Breast epithelium (tissue), 4 donors: ENCODE measurements around the gene CCBE1. TPM values are rescaled to one million over a fixed set of nuclear protein-coding genes. Genes with fewer than 3 reads are reported as not detected.

Experiments used
- DNase-seq, 2 donors: peaks; one replicate each; pipeline ENCODE4 v3.0.0-alpha.2; 2019; ENCODE audit warnings: low spot score in 2 of 2
- H3K27ac ChIP-seq, 2 donors: fragments of 200-600 bp; sonication (generic) in 1 of 2; one replicate each; pipeline ENCODE4 v1.5.1; 2016 to 2019; ENCODE audit warnings: mild to moderate bottlenecking in 1 of 2
- H3K27me3 ChIP-seq, 2 donors: fragments of 200-600 bp; sonication (generic) in 1 of 2; one replicate each; pipeline versions ENCODE4 v1.5.1 to v1.6.0; 2017 to 2019; ENCODE audit warnings: control low read depth in 1 of 2, mild to moderate bottlenecking in 1 of 2
- H3K36me3 ChIP-seq: fragments of 200-600 bp; one replicate; pipeline ENCODE4 v1.5.1; 2019
- H3K4me1 ChIP-seq, 2 donors: fragments of 200-600 bp; sonication (generic); one replicate each; pipeline ENCODE4 v1.5.1; 2016 to 2019; ENCODE audit warnings: control low read depth in 1 of 2
- H3K4me3 ChIP-seq, 3 donors: fragments of 200-600 bp; sonication (generic); 1 replicate in 2 of 3; 2 replicates in 1 of 3; pipeline ENCODE4 v1.5.1; 2016 to 2019; ENCODE audit warnings: mild to moderate bottlenecking in 3 of 3, moderate library complexity in 2 of 3
- H3K9me3 ChIP-seq, 2 donors: fragments of 200-600 bp; sonication (generic) in 1 of 2; one replicate each; pipeline ENCODE4 v1.5.1; 2016 to 2019; ENCODE audit warnings: control low read depth in 1 of 2
- CTCF ChIP-seq, 3 donors: fragments of 450-650 bp; IDR thresholded peaks; one replicate each; pipeline ENCODE4 v1.5.1; 2016 to 2017; ENCODE audit warnings: antibody characterized with exemption in 3 of 3, mild to moderate bottlenecking in 3 of 3, moderate library complexity in 3 of 3
- POLR2A ChIP-seq: fragments of 450-650 bp; IDR thresholded peaks from one replicate; pipeline ENCODE4 v1.6.1; 2016; ENCODE audit warnings: antibody characterized with exemption, mild to moderate bottlenecking, moderate library complexity
- POLR2AphosphoS5 ChIP-seq, 3 donors: sonication (generic); formaldehyde crosslinking; IDR thresholded peaks; one replicate each; pipeline ENCODE4 v1.6.1; 2017; ENCODE audit warnings: antibody characterized with exemption in 3 of 3
- intact Hi-C: fragments of 100-400 bp; cut with DNase I; formaldehyde crosslinking; loops from one replicate; pipeline ENCODE4 v1.15.1; 2023; ENCODE audit warnings: low total_unique reads
- total RNA-seq, 3 donors: library from RNA; depleted of rRNA; stranded (reverse); fragments of >200 nt; gene quantifications; one replicate each; pipeline ENCODE4 v1.1.0, GENCODE V29; 2016

Gene CCBE1
- total RNA-seq, 3 donors from 2014 or later: 3.5 to 4.9 (median 4.0) TPM

- H3K9me3 ChIP-seq: no peaks in the 10 kb centered on the region
- no peaks in the 10 kb centered on the region for H3K4me1 ChIP-seq
- H3K27ac ChIP-seq: no peak overlapping the region
- H3K4me3 ChIP-seq: no peak overlapping the region
- TF ChIP-seq POLR2AphosphoS5 (IDR thresholded peaks at IDR 0.05) (no peak), POLR2A (no peak), CTCF (IDR thresholded peaks at IDR 0.05) (no peak)
- no peaks in the 10 kb centered on the region for H3K36me3 ChIP-seq
- intact Hi-C loops: no loop called here
- no peak for DNase-seq
- H3K27me3 ChIP-seq: no peaks in the 10 kb centered on the region
Measured at GRCh38 chr18:59387687-59388565, 309.3 kb downstream of the CCBE1 start.

GRCh38 chr18:59386909-59387686, 310.1 kb downstream of the CCBE1 start:
- no peaks in the 10 kb centered on the region for H3K36me3 ChIP-seq

GRCh38 chr18:59385191-59385590, 312.0 kb downstream of the CCBE1 start:
- no peaks in the 10 kb centered on the region for H3K4me1 ChIP-seq
- no peak overlapping the region for H3K27ac ChIP-seq
- H3K27me3 ChIP-seq: no peaks in the 10 kb centered on the region
- intact Hi-C loops: no loop called here
- no peaks in the 10 kb centered on the region for H3K9me3 ChIP-seq
- H3K36me3 ChIP-seq: no peaks in the 10 kb centered on the region
- no peak for TF ChIP-seq POLR2A
- no peak for TF ChIP-seq CTCF (IDR thresholded peaks at IDR 0.05)
- TF ChIP-seq POLR2AphosphoS5 (IDR thresholded peaks at IDR 0.05): no peak
- DNase-seq: no peak
- H3K4me3 ChIP-seq: no peak overlapping the region

More at GRCh38 chr18:59386909-59387686, 310.1 kb downstream of the CCBE1 start:
- Histone ChIP-seq H3K27ac (no peak overlapping the region), H3K9me3 (no peaks in the 10 kb centered on the region), H3K4me1 (no peaks in the 10 kb centered on the region), H3K27me3 (no peaks in the 10 kb centered on the region), H3K4me3 (no peak overlapping the region)
- TF ChIP-seq POLR2A: no peak
- no peak for TF ChIP-seq CTCF (IDR thresholded peaks at IDR 0.05)
- no peak for TF ChIP-seq POLR2AphosphoS5 (IDR thresholded peaks at IDR 0.05)
- intact Hi-C loops: no loop called here
- no peak for DNase-seq

- H3K36me3 ChIP-seq: no peaks in the 10 kb centered on the region
- DNase-seq: no peak
- TF ChIP-seq CTCF (IDR thresholded peaks at IDR 0.05) (no peak), POLR2AphosphoS5 (IDR thresholded peaks at IDR 0.05) (no peak), POLR2A (no peak)
- H3K27ac ChIP-seq: no peak overlapping the region
- intact Hi-C loops: no loop called here
- no peaks in the 10 kb centered on the region for H3K9me3 ChIP-seq
- no peak overlapping the region for H3K4me3 ChIP-seq
- H3K4me1 ChIP-seq: no peaks in the 10 kb centered on the region
- no peaks in the 10 kb centered on the region for H3K27me3 ChIP-seq
Measured at GRCh38 chr18:59383851-59384250, 313.4 kb downstream of the CCBE1 start.

- Histone ChIP-seq H3K27me3 (no peaks in the 10 kb centered on the region), H3K4me1 (no peaks in the 10 kb centered on the region), H3K4me3 (no peak overlapping the region), H3K36me3 (no peaks in the 10 kb centered on the region), H3K9me3 (no peaks in the 10 kb centered on the region), H3K27ac (no peak overlapping the region)
- no peak for TF ChIP-seq CTCF (IDR thresholded peaks at IDR 0.05)
- TF ChIP-seq POLR2A: no peak
- TF ChIP-seq POLR2AphosphoS5 (IDR thresholded peaks at IDR 0.05): no peak
- no peak for DNase-seq
- intact Hi-C loops: no loop called here
Measured at GRCh38 chr18:59382383-59382782, 314.8 kb downstream of the CCBE1 start.
